Bronchial epithelial cell (primary cell): ENCODE results near the gene ZDHHC18. TPM values are rescaled to one million over a fixed set of nuclear protein-coding genes. Genes with fewer than 3 reads are reported as not detected.
A peak's percentile ranks its signal among the peaks of the same experiment; 100 is the strongest.

Source experiments
- DNase-seq: peaks from one replicate; pipeline ENCODE4 v3.0.0-alpha.2; 2010; ENCODE audit warnings: low read depth
- FAIRE-seq: peaks from 2 replicates; lab custom pipeline; 2011; peaks lifted over from hg19 to GRCh38; lab: Jason Lieb, UNC
- H3K27me3 ChIP-seq: 2 replicates; pipeline ENCODE4 v1.5.1; 2011; ENCODE audit warnings: low read length; ENCODE audit not compliant: control insufficient read depth, insufficient read depth
- H3K36me3 ChIP-seq: 2 replicates; pipeline ENCODE4 v1.5.1; 2011; ENCODE audit warnings: low read length; ENCODE audit not compliant: control insufficient read depth, insufficient read depth
- H3K4me3 ChIP-seq: 2 replicates; pipeline ENCODE4 v1.5.1; 2011; ENCODE audit warnings: mild to moderate bottlenecking, low read depth, low read length, control low read depth
- CTCF ChIP-seq: IDR thresholded peaks from 2 replicates; pipeline ENCODE4 v1.5.1; 2011; ENCODE audit warnings: mild to moderate bottlenecking, moderate library complexity, low read length, control low read depth, inconsistent platforms; ENCODE audit not compliant: insufficient read depth, severe bottlenecking
- total RNA-seq: library from RNA; depleted of rRNA; stranded (reverse); fragments of >200 nt; gene quantifications from 2 replicates; pipeline ENCODE4 v1.2.1, GENCODE V29; 2014

ZDHHC18 gene
- total RNA-seq, 1 donor from 2014 or later = 5.0 TPM

GRCh38 chr1:26856181-26856580, 29.7 kb downstream of the ZDHHC18 start:
- FAIRE-seq = peak; percentile 60
- no peak for TF ChIP-seq CTCF
- H3K27me3 ChIP-seq = no peaks in the 10 kb centered on the region

GRCh38 chr1:26856604-26857469, 30.3 kb downstream of the ZDHHC18 start:
- DNase-seq = peak; percentile 96
- Histone ChIP-seq H3K36me3 (peaks cover 11% of the 10 kb centered on the region), H3K4me3 (no peak overlapping the region), H3K27me3 (no peaks in the 10 kb centered on the region)
- no peak for FAIRE-seq
- no peak for TF ChIP-seq CTCF

More at GRCh38 chr1:26856181-26856580, 29.7 kb downstream of the ZDHHC18 start:
- no peak overlapping the region for H3K4me3 ChIP-seq
- H3K36me3 ChIP-seq = peaks cover 15% of the 10 kb centered on the region
- DNase-seq = no peak

GRCh38 chr1:26857473-26858060, 31.1 kb downstream of the ZDHHC18 start:
- TF ChIP-seq CTCF = no peak
- FAIRE-seq (peak; percentile 43), DNase-seq (no peak)
- Histone ChIP-seq H3K4me3 (no peak overlapping the region), H3K36me3 (peaks cover 9% of the 10 kb centered on the region), H3K27me3 (no peaks in the 10 kb centered on the region)

- Histone ChIP-seq H3K4me3 (no peak overlapping the region), H3K36me3 (peaks cover 8% of the 10 kb centered on the region), H3K27me3 (no peaks in the 10 kb centered on the region)
- peak; percentile 88 for DNase-seq
- no peak for TF ChIP-seq CTCF
- no peak for FAIRE-seq
Observed at GRCh38 chr1:26858160-26858559, 31.7 kb downstream of the ZDHHC18 start.

- TF ChIP-seq CTCF = no peak
- H3K27me3 ChIP-seq = no peaks in the 10 kb centered on the region
- H3K4me3 ChIP-seq = no peak overlapping the region
- DNase-seq = peak; percentile 99
- peak; percentile 96 for FAIRE-seq
- H3K36me3 ChIP-seq = peaks cover 9% of the 10 kb centered on the region
Observed at GRCh38 chr1:26858891-26859640, 32.6 kb downstream of the ZDHHC18 start.
